ENCODE data around the gene KIF5B. TPM values are rescaled to one million over a fixed set of nuclear protein-coding genes. Genes with fewer than 3 reads are reported as not detected.

KIF5B gene
- total and polyA plus RNA-seq, 9 of the 15 experiments (the other 6 are each of a cell fraction or from before 2014, with no cell fraction given): 24.4 to 94.4 (median 68.9) TPM

GRCh38 chr10:32056136-32057035, at the start of gene KIF5B (continued):
- TF ChIP-seq ZNF407 (IDR thresholded peaks at IDR 0.05; ENCODE audit: low read depth) (no peak), FOXO4 (CRISPR knock-in tag; IDR thresholded peaks at IDR 0.05) (0 out of 2 replicates have a peak, but pooled peaks have one; percentile 59), RBBP5 (IDR thresholded peaks at IDR 0.05; ENCODE audit: borderline replicate concordance, insufficient read depth, low read length, poor library complexity, severe bottlenecking) (peak; percentile 63), ETV5 (CRISPR knock-in tag; IDR thresholded peaks at IDR 0.05; ENCODE audit: low read depth) (0 out of 2 replicates have a peak, but pooled peaks have one; percentile 35), FOXM1 (IDR thresholded peaks at IDR 0.05; ENCODE audit: low read depth) (no peak), FOXM1 (CRISPR knock-in tag; IDR thresholded peaks at IDR 0.05; ENCODE audit: low read depth) (no peak), SAFB (IDR thresholded peaks at IDR 0.05; ENCODE audit: borderline replicate concordance, low read depth, low read length) (no peak), PBX2 (CRISPR knock-in tag; IDR thresholded peaks at IDR 0.05; ENCODE audit: low read depth) (no peak), PBX2 (tag; conservative IDR thresholded peaks at IDR 0.05; ENCODE audit: low read depth) (no peak), MAFF (IDR thresholded peaks at IDR 0.05; ENCODE audit: low read length) (no peak), ZNF778 (CRISPR knock-in tag; IDR thresholded peaks at IDR 0.05) (no peak), CBX5 (IDR thresholded peaks at IDR 0.05; ENCODE audit: borderline replicate concordance, low read depth) (no peak), ARID1B (IDR thresholded peaks at IDR 0.05) (no peak), ZNF717 (CRISPR knock-in tag; IDR thresholded peaks at IDR 0.05) (no peak)

All from K562 (cell line).